Bronchial epithelial cell (primary cell): Measurements from ENCODE around the gene TRPM4. TPM values are rescaled to one million over a fixed set of nuclear protein-coding genes. Genes with fewer than 3 reads are reported as not detected.
"Not testable (repeated sequence)": the region's sequence is repeated elsewhere in the genome, so short reads cannot be mapped to it uniquely, and the experiment has no call there.

Experiments
- DNase-seq: peaks from one replicate; pipeline ENCODE4 v3.0.0-alpha.2; 2010; ENCODE audit warnings: low read depth
- FAIRE-seq: peaks from 2 replicates; lab custom pipeline; 2011; peaks lifted over from hg19 to GRCh38; lab: Jason Lieb, UNC
- H3K27me3 ChIP-seq: 2 replicates; pipeline ENCODE4 v1.5.1; 2011; ENCODE audit warnings: low read length; ENCODE audit not compliant: control insufficient read depth, insufficient read depth
- H3K36me3 ChIP-seq: 2 replicates; pipeline ENCODE4 v1.5.1; 2011; ENCODE audit warnings: low read length; ENCODE audit not compliant: control insufficient read depth, insufficient read depth
- H3K4me3 ChIP-seq: 2 replicates; pipeline ENCODE4 v1.5.1; 2011; ENCODE audit warnings: mild to moderate bottlenecking, low read depth, low read length, control low read depth
- total RNA-seq: library from RNA; depleted of rRNA; stranded (reverse); fragments of >200 nt; gene quantifications from 2 replicates; pipeline ENCODE4 v1.2.1, GENCODE V29; 2014
- TF ChIP-seq, protein P1 (sequence below): IDR thresholded peaks from 2 replicates; pipeline ENCODE4 v1.5.1; 2011; ENCODE audit warnings: mild to moderate bottlenecking, moderate library complexity, low read length, control low read depth, inconsistent platforms; ENCODE audit not compliant: insufficient read depth, severe bottlenecking

The TRPM4 gene
- total RNA-seq, 1 donor from 2014 or later: 11.1 TPM

DNA sequence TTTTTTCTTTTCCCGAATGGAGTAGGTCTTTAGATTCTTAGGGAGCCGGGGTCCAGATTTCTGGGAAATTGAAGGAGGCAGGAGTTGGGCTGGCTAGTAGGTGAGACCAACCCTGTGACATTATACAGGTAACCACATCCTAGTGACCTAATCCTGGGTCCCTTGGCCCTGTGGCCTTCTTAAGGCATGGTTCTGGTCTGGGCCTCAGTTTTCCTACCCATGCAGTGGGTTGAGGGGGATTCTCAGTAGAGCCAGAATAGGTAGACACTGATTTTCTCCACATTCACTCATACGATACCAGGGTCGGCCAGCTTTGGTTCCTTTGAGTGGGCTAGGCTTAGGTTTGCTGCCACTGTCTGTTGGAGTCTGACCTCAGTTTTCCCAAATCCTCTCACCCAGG lies 31.0 kb upstream of the TRPM4 start:
- no peaks in the 10 kb centered on the region for H3K27me3 ChIP-seq
- no peak overlapping the region for H3K4me3 ChIP-seq
- H3K36me3 ChIP-seq: no peaks in the 10 kb centered on the region
- FAIRE-seq: no peak
- TF ChIP-seq, protein P1, sequence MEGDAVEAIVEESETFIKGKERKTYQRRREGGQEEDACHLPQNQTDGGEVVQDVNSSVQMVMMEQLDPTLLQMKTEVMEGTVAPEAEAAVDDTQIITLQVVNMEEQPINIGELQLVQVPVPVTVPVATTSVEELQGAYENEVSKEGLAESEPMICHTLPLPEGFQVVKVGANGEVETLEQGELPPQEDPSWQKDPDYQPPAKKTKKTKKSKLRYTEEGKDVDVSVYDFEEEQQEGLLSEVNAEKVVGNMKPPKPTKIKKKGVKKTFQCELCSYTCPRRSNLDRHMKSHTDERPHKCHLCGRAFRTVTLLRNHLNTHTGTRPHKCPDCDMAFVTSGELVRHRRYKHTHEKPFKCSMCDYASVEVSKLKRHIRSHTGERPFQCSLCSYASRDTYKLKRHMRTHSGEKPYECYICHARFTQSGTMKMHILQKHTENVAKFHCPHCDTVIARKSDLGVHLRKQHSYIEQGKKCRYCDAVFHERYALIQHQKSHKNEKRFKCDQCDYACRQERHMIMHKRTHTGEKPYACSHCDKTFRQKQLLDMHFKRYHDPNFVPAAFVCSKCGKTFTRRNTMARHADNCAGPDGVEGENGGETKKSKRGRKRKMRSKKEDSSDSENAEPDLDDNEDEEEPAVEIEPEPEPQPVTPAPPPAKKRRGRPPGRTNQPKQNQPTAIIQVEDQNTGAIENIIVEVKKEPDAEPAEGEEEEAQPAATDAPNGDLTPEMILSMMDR: no peak
- DNase-seq: no peak

DNA sequence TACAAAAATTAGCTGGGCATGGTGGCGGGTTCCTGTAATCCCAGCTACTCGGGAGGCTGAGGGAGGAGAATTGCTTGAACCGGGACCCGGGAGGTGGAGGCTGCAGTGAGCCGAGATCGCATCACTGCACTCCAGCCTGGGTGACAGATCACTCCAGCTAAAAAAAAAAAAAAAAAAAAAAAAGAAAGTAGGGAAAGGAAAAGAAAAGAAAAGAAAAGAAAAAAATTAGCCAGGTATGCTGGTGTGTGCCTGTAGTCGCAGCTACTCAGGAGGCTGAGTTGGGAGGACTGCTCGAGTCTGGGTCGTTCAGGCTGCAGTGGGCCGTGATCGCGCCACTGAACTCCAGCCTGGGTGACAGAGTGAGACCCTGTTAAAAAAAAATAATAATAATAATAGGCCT lies 30.4 kb upstream of the TRPM4 start:
- not testable (repeated sequence) for H3K27me3 ChIP-seq, H3K36me3 ChIP-seq, DNase-seq, H3K4me3 ChIP-seq, FAIRE-seq

DNA sequence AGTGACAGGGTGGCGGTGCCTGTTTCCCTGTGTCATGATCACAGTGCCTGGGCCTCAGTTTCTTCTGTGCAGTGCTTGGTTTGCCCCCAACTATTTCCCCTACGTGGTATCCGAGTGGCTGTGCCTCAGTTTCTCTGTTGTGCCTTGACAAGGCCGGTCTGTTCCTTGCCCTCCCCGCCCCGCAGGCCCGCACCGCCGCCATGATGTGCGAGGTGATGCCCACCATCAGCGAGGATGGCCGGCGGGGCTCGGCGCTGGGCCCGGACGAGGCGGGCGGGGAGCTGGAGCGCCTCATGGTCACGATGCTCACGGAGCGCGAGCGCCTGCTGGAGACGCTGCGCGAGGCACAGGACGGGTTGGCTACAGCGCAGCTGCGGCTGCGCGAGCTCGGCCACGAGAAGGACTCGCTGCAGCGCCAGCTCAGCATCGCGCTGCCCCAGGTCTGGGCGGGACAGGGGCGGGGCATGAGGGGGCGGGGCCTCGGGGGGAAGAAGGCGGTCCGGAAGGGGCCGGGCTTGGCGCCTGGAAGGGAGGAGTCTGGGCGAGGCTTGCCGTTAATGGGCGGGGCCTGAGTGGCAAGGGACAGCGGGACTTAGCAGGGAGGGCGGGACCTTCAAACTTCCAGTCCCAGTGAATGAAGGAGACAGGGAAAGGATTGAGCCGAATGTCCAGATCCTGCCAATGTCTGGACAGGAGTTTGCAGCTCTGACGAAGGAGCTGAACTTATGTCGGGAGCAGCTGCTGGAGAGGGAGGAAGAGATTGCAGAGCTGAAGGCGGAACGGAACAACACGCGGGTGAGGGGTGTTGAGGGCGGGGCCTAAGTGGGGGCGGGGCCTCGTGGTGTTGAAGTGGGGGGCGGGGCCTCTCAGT lies 29.7 kb upstream of the TRPM4 start:
- H3K4me3 ChIP-seq: peak overlapping the region; percentile 29
- FAIRE-seq: no peak
- no peaks in the 10 kb centered on the region for H3K36me3 ChIP-seq
- H3K27me3 ChIP-seq: no peaks in the 10 kb centered on the region
- TF ChIP-seq, protein P1: peak; percentile 26
- peak; percentile 85 for DNase-seq

DNA sequence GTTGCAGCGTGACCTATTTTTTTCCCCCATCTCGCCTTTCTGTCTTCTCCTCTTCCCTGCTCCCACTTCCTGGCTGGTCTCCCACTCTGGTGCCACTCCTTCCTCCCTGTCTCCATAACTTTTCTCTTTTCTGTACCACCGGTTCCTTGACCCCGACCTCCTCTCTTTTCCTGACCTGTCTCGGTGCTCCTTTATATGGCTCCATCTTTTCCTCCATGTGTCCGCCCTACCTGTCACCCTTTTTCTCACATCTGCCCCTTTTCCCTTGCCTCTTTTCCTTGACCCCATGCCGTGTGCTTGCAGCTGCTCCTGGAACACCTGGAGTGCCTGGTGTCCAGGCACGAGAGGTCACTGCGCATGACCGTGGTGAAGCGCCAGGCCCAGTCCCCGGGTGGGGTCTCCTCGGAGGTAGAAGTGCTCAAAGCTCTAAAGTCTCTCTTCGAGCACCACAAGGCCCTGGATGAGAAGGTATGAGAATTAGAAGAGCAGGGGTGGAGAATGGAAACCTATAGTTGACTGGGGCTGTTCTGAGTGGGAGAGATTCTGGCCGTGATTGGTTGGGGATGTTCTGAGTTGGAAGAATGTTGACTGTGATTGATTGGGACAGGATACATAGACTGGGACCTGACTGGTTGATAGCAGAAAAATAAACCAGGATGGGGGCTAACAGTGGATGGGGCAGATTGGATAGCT lies 28.9 kb upstream of the TRPM4 start:
- Histone ChIP-seq H3K27me3 (no peaks in the 10 kb centered on the region), H3K36me3 (no peaks in the 10 kb centered on the region), H3K4me3 (peak overlapping the region; percentile 29)
- FAIRE-seq: no peak
- DNase-seq: no peak
- TF ChIP-seq, protein P1: no peak

DNA sequence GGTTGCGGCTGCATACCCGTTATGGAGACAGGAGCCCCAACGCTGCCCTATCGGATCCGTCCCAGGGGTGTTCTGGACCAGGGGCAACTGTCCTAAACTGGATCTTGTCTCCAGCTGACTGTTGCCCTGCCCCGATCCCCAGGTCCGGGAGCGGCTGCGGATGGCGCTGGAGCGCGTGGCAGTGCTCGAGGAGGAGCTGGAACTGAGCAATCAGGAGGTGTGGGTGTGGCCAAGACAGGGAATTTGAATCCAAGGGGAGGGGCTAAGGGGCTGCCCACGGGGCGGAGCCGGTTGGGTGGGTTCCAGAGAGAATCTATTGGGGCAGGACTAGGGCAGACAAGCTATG lies 28.4 kb upstream of the TRPM4 start:
- FAIRE-seq (no peak), DNase-seq (no peak)
- Histone ChIP-seq H3K36me3 (no peaks in the 10 kb centered on the region), H3K27me3 (no peaks in the 10 kb centered on the region), H3K4me3 (no peak overlapping the region)
- TF ChIP-seq, protein P1: no peak

DNA sequence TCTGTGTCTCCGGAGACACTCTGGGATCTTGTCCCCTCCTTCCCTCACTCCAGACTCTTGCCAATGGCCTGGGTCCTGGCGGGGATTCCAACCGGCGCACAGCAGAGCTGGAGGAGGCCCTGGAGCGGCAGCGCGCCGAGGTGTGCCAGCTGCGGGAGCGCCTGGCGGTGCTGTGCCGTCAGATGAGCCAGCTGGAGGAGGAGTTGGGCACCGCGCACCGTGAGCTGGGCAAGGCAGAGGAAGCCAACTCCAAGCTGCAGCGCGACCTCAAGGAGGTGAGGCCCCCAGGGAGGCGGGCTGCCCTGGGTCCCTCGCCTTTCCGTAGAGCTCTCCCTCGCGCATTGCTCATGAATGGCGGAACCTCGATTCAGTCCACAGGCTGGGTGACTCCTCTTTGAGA lies 27.3 kb upstream of the TRPM4 start:
- TF ChIP-seq, protein P1: no peak
- FAIRE-seq (no peak), DNase-seq (no peak)
- H3K4me3 ChIP-seq: no peak overlapping the region
- no peaks in the 10 kb centered on the region for H3K27me3 ChIP-seq
- H3K36me3 ChIP-seq: no peaks in the 10 kb centered on the region
